AG04449 (cell line): ENCODE data around the gene TNPO1.

Experiments used
- CTCF ChIA-PET: fragments of 350-600 bp; formaldehyde crosslinking; extraction: SDS; loops from one replicate; lab custom pipeline; 2021; ENCODE audit warnings: antibody characterized with exemption; lab: Yijun Ruan, JAX
- POLR2A ChIA-PET: fragments of 400-600, 350-600 bp; formaldehyde crosslinking; extraction: SDS; loops from one replicate; lab custom pipeline; 2020; ENCODE audit warnings: antibody characterized with exemption, inconsistent platforms; lab: Yijun Ruan, JAX
- DNase-seq: peaks from one replicate; pipeline ENCODE4 v3.0.0-alpha.2; 2010; ENCODE audit warnings: low read depth, low spot score
- H3K4me3 ChIP-seq: 2 replicates; pipeline ENCODE4 v1.5.1; 2011; ENCODE audit warnings: low read depth, mild to moderate bottlenecking, control low read depth, low read length
- CTCF ChIP-seq: IDR thresholded peaks from one replicate; pipeline ENCODE4 v1.5.1; 2011; ENCODE audit warnings: mild to moderate bottlenecking, moderate library complexity, low read length, control low read depth, inconsistent platforms; ENCODE audit not compliant: insufficient read depth; ENCODE audit errors: missing control alignments

Gene TNPO1

GRCh38 chr5:72847439-72847838, 31.0 kb downstream of the TNPO1 start:
- TF ChIP-seq CTCF: no peak
- CTCF ChIA-PET: interaction anchor here (1.8 kb wide), 1 partner anchor 239 kb away, joined by 4 read pairs; no protein-coding TSS in a partner anchor
- H3K4me3 ChIP-seq: peak overlapping the region; percentile 84
- no peak for DNase-seq
- POLR2A ChIA-PET: no interaction called here

GRCh38 chr5:72847989-72848473, 31.6 kb downstream of the TNPO1 start:
- POLR2A ChIA-PET: interaction anchor here (0.6 to 1.1 kb wide), 3 partner anchors 10 to 13 kb away, joined by 3 to 4 read pairs (median 3); no protein-coding TSS in a partner anchor
- TF ChIP-seq CTCF: no peak
- CTCF ChIA-PET: interaction anchor here (1.4 to 1.8 kb wide), 3 partner anchors 236 to 324 kb away, joined by 3 to 4 read pairs (median 4); no protein-coding TSS in a partner anchor
- H3K4me3 ChIP-seq: peak overlapping the region; percentile 84
- DNase-seq: peak; percentile 65

GRCh38 chr5:72848474-72849428, 32.3 kb downstream of the TNPO1 start:
- ChIA-PET CTCF (interaction anchor here (1.4 to 2.3 kb wide), 5 partner anchors 236 to 540 kb away, joined by 3 to 15 read pairs (median 4); no protein-coding TSS in a partner anchor), POLR2A (interaction anchor here (0.6 to 1.7 kb wide), 5 partner anchors 9 to 482 kb away, joined by 3 to 4 read pairs (median 3); no protein-coding TSS in a partner anchor)
- TF ChIP-seq CTCF: no peak
- peak overlapping the region; percentile 84 for H3K4me3 ChIP-seq
- DNase-seq: no peak

GRCh38 chr5:72849546-72849945, 33.1 kb downstream of the TNPO1 start:
- ChIA-PET POLR2A (interaction anchor here (1.5 to 1.7 kb wide), 2 partner anchors 9 to 483 kb away, joined by 3 to 4 read pairs; no protein-coding TSS in a partner anchor), CTCF (interaction anchor here (0.7 to 2.3 kb wide), 4 partner anchors 9 to 541 kb away, joined by 3 to 15 read pairs (median 4); no protein-coding TSS in a partner anchor)
- no peak for TF ChIP-seq CTCF
- DNase-seq: no peak
- H3K4me3 ChIP-seq: peak overlapping the region; percentile 84

GRCh38 chr5:72850113-72850512, 33.7 kb downstream of the TNPO1 start:
- ChIA-PET CTCF (interaction anchor here (0.7 to 2.3 kb wide), 4 partner anchors 8 to 541 kb away, joined by 3 to 15 read pairs (median 4); no protein-coding TSS in a partner anchor), POLR2A (interaction anchor here (1.5 to 1.7 kb wide), 2 partner anchors 8 to 483 kb away, joined by 3 to 4 read pairs; no protein-coding TSS in a partner anchor)
- peak overlapping the region; percentile 84 for H3K4me3 ChIP-seq
- no peak for DNase-seq
- no peak for TF ChIP-seq CTCF
